Measurements from ENCODE around the gene MATCAP1. TPM values are rescaled to one million over a fixed set of nuclear protein-coding genes. Genes with fewer than 3 reads are reported as not detected.

Gene MATCAP1
- total and polyA plus RNA-seq, 2 donors (not counting 1 experiment from before 2014, with no cell fraction given), result 6.2 to 8.9 TPM

- no peak overlapping the region for H3K4me3 ChIP-seq (ENCODE audit: control extremely low read depth in 1 of 5, extremely low read depth in 1 of 5, insufficient read depth in 1 of 5, low read depth in 2 of 5, low read length in 4 of 5)
- H3K36me3 ChIP-seq (replicated peaks in 1 of 2; ENCODE audit: control extremely low read depth in 1 of 2, control insufficient read depth in 1 of 2, extremely low read depth in 1 of 2, insufficient read depth in 2 of 2, low read length in 1 of 2), result no peaks in the 10 kb centered on the region
- no peaks in the 10 kb centered on the region for H3K79me2 ChIP-seq (ENCODE audit: control insufficient read depth, insufficient read depth, low read length)
- no peak overlapping the region for H3K9ac ChIP-seq (ENCODE audit: low read length)
- Mint-ChIP-seq H3K27me3 (peaks cover 21% of the 10 kb centered on the region), H3K27ac (no peak overlapping the region), H3K4me3 (no peak overlapping the region), H3K9me3 (ENCODE audit: insufficient read depth) (no peaks in the 10 kb centered on the region), H3K4me1 (peaks cover 19% of the 10 kb centered on the region)
- peaks cover 31 to 32% of the 10 kb centered on the region in 2 donors for H3K4me1 ChIP-seq (ENCODE audit: control insufficient read depth in 2 of 2, insufficient read depth in 2 of 2, low read length in 2 of 2)
- ATAC-seq (ENCODE audit: low read depth) (no peak), DNase-seq (no peak)
- TF ChIP-seq, protein P1, sequence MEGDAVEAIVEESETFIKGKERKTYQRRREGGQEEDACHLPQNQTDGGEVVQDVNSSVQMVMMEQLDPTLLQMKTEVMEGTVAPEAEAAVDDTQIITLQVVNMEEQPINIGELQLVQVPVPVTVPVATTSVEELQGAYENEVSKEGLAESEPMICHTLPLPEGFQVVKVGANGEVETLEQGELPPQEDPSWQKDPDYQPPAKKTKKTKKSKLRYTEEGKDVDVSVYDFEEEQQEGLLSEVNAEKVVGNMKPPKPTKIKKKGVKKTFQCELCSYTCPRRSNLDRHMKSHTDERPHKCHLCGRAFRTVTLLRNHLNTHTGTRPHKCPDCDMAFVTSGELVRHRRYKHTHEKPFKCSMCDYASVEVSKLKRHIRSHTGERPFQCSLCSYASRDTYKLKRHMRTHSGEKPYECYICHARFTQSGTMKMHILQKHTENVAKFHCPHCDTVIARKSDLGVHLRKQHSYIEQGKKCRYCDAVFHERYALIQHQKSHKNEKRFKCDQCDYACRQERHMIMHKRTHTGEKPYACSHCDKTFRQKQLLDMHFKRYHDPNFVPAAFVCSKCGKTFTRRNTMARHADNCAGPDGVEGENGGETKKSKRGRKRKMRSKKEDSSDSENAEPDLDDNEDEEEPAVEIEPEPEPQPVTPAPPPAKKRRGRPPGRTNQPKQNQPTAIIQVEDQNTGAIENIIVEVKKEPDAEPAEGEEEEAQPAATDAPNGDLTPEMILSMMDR (IDR thresholded peaks at IDR 0.05), result no peak
- TF ChIP-seq EZH2 (IDR thresholded peaks at IDR 0.05; ENCODE audit: borderline replicate concordance, insufficient read depth, low read depth, low read length, poor library complexity, severe bottlenecking), result no peak
- peaks cover 0 to 5% (median 0%) of the 10 kb centered on the region in 3 donors for H3K9me3 ChIP-seq (ENCODE audit: control extremely low read depth in 1 of 3, control insufficient read depth in 2 of 3, insufficient read depth in 1 of 3, low read length in 2 of 3)
- no peak overlapping the region for H3K4me2 ChIP-seq (replicated peaks; ENCODE audit: low read depth, low read length, poor library complexity, severe bottlenecking)
- intact Hi-C loops (cut with micrococcal nuclease), result no loop called here
- 79% methylated on average over 2 of the region's 2 CpGs for WGBS (ENCODE audit: insufficient coverage)
- H3K27me3 ChIP-seq (replicated peaks in 1 of 4; ENCODE audit: control extremely low read depth in 1 of 4, control insufficient read depth in 3 of 4, insufficient read depth in 4 of 4, low read length in 3 of 4), result peaks cover 0 to 38% (median 13%) of the 10 kb centered on the region in 4 experiments
- ChIA-PET POLR2A (interaction anchor here (0.7 kb wide), 1 partner anchor 11 kb away, joined by 7 read pairs; no protein-coding TSS in a partner anchor), CTCF (interaction anchor here (1.5 to 2.9 kb wide), 3 partner anchors 13 to 22 kb away, joined by 5 to 11 read pairs (median 6); partner anchors contain the start of genes FBXL8, NOL3 and TRADD)
- peaks cover 4% of the 10 kb centered on the region for H4K20me1 ChIP-seq (ENCODE audit: control insufficient read depth, insufficient read depth, low read length, poor library complexity, severe bottlenecking)
- H3K27ac ChIP-seq (ENCODE audit: low read length in 2 of 2), result no peak overlapping the region
- no peak overlapping the region for H2AFZ ChIP-seq (ENCODE audit: insufficient read depth, low read depth, low read length, poor library complexity, severe bottlenecking)
These were observed 1.5 kb downstream of the MATCAP1 start for GRCh38 chr16:67182288-67182687.

DNA sequence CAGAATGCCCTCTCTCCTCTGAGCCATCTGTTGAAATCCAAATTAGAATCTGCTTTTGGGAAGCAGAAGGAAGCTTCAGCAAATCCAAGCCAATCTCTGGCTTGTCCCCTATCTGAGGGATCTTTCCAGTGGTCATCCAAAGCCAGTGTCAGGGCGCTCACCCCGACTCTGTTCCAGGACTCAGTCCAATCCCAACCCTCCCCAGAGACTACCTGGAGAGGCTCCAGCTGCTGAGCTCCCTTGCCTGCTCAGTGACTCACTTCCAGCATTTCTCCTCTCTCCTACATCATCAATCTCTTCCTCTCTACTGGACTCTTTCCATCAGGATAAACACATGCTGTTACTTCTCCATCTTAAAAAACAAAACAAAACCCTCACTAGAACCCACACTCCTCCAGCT lies 2.4 kb downstream of the MATCAP1 start:
- H3K27ac Mint-ChIP-seq, result no peak overlapping the region

More for the DNA sequence above, 2.4 kb downstream of the MATCAP1 start:
- H3K9me3 Mint-ChIP-seq (ENCODE audit: insufficient read depth), result no peaks in the 10 kb centered on the region
- no peak overlapping the region for H2AFZ ChIP-seq (ENCODE audit: insufficient read depth, low read depth, low read length, poor library complexity, severe bottlenecking)
- H3K27ac ChIP-seq (ENCODE audit: low read length in 2 of 2), result no peak overlapping the region
- H3K4me3 ChIP-seq (ENCODE audit: control extremely low read depth in 1 of 5, extremely low read depth in 1 of 5, insufficient read depth in 1 of 5, low read depth in 2 of 5, low read length in 4 of 5), result no peak overlapping the region
- peaks cover 22% of the 10 kb centered on the region for H3K27me3 Mint-ChIP-seq
- CTCF ChIA-PET, result interaction anchor here (0.5 to 2.9 kb wide), 3 partner anchors 12 to 158 kb away, joined by 3 to 11 read pairs (median 5); partner anchors contain the start of genes FBXL8, NOL3 and TRADD
- no peaks in the 10 kb centered on the region for H3K36me3 ChIP-seq (replicated peaks in 1 of 2; ENCODE audit: control extremely low read depth in 1 of 2, control insufficient read depth in 1 of 2, extremely low read depth in 1 of 2, insufficient read depth in 2 of 2, low read length in 1 of 2)
- H3K79me2 ChIP-seq (ENCODE audit: control insufficient read depth, insufficient read depth, low read length), result no peaks in the 10 kb centered on the region
- H3K9ac ChIP-seq (ENCODE audit: low read length), result no peak overlapping the region
- 92% methylated on average over 2 of the region's 2 CpGs for WGBS (ENCODE audit: insufficient coverage)
- peaks cover 22% of the 10 kb centered on the region for H3K4me1 Mint-ChIP-seq
- intact Hi-C loops (cut with micrococcal nuclease), result no loop called here
- POLR2A ChIA-PET, result interaction anchor here (0.5 to 0.7 kb wide), 3 partner anchors 10 to 618 kb away, joined by 7 to 11 read pairs (median 7); no protein-coding TSS in a partner anchor
- peaks cover 4% of the 10 kb centered on the region for H4K20me1 ChIP-seq (ENCODE audit: control insufficient read depth, insufficient read depth, low read length, poor library complexity, severe bottlenecking)
- no peak overlapping the region for H3K4me3 Mint-ChIP-seq
- H3K27me3 ChIP-seq (replicated peaks in 1 of 4; ENCODE audit: control extremely low read depth in 1 of 4, control insufficient read depth in 3 of 4, insufficient read depth in 4 of 4, low read length in 3 of 4), result peaks cover 0 to 40% (median 13%) of the 10 kb centered on the region in 4 experiments
- no peak for ATAC-seq (ENCODE audit: low read depth)
- peaks cover 31 to 32% of the 10 kb centered on the region in 2 donors for H3K4me1 ChIP-seq (ENCODE audit: control insufficient read depth in 2 of 2, insufficient read depth in 2 of 2, low read length in 2 of 2)
- DNase-seq, result no peak
- TF ChIP-seq EZH2 (IDR thresholded peaks at IDR 0.05; ENCODE audit: borderline replicate concordance, insufficient read depth, low read depth, low read length, poor library complexity, severe bottlenecking), result no peak
- TF ChIP-seq, protein P1 (IDR thresholded peaks at IDR 0.05), result no peak
- H3K9me3 ChIP-seq (ENCODE audit: control extremely low read depth in 1 of 3, control insufficient read depth in 2 of 3, insufficient read depth in 1 of 3, low read length in 2 of 3), result peaks cover 0 to 3% (median 0%) of the 10 kb centered on the region in 3 donors
- no peak overlapping the region for H3K4me2 ChIP-seq (replicated peaks; ENCODE audit: low read depth, low read length, poor library complexity, severe bottlenecking)

All from B cell (primary cell).